NCI-H2196 treated with DMSO at 0.1 percent for 48 hours (cell line): ENCODE measurements around the gene RFX2.
A peak's percentile ranks its signal among the peaks of the same experiment; 100 is the strongest.
"Not testable (repeated sequence)": the region's sequence is repeated elsewhere in the genome, so short reads cannot be mapped to it uniquely, and the experiment has no call there.

ENCODE experiments used
- DNase-seq: peaks from one replicate; lab custom pipeline; 2025; ENCODE audit not compliant: unreplicated experiment; lab: John Stamatoyannopoulos, UW

RFX2 gene

DNA sequence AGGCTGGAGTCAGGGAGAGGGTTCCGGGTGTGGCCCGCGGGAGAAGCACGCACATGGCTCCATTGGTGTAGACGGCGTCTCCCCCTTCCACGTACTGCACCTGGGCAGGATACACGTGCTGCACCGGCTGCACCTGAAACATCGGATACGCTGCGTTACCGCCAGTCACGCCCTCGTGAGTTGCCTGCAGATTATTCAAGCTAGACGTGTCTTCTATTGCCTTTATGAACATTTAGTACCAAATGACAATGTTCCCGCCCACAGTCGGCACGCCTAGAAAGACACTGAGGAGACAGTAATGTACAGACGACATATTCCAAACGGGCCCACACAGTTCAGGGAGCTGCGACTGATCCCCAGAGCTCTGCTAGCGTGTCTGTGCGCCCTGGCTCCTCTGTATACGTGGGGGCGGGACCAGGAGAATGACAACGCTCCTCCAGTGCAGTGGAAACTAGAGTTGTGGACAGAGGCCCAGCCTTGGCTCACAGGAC lies 68.3 kb downstream of the RFX2 start:
- no peak for DNase-seq

DNA sequence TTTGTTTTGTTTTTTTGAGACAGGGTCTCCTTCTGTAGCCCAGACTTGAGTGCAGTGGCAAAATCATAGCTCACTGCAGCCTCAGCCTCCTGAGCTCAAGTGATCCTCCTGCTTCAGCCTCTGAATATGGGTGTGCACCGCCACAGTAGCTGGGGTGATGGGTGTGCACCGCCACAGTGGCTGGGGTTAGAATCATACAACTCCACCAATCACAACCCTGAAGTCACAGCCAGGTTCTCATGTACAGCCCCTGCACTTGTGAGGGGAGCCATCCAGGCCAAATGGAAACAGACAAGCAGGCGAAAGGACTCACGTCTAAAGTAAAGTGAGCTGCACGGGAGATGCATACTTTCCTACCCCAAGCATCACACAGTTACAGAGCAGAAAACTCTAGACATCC lies 69.2 kb downstream of the RFX2 start:
- DNase-seq = no peak

DNA sequence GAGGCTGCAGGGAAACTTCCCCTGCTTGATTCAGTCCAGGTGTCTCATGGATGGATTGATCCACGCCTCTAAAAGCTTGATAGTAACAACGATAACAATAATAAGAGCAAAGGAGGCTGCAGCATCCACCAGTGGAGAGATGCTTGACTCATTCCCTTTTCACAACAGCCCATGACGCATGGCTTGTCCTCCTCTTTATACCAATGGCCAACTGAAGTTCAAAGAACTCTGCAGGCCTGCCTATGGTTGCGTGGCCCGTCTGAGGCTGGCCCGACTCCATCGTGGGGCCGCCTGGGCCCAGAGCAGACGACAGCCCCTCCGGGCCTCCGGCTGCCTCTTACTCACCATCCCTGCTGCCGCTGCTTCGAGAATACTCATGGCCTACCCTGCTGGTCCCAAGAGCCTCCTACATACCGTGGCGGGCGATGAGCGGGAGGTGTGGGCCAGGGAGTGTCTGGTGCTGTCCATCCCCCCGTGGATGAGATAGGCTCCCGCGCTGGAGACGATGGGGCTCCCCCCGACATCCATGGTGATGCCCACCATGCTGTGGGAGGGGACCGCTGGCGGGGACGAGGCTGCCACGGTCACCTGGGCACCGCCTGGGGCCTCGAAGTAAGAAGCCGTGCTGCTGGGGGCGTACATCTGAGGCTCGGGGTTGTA lies 70.6 kb downstream of the RFX2 start:
- DNase-seq = no peak

DNA sequence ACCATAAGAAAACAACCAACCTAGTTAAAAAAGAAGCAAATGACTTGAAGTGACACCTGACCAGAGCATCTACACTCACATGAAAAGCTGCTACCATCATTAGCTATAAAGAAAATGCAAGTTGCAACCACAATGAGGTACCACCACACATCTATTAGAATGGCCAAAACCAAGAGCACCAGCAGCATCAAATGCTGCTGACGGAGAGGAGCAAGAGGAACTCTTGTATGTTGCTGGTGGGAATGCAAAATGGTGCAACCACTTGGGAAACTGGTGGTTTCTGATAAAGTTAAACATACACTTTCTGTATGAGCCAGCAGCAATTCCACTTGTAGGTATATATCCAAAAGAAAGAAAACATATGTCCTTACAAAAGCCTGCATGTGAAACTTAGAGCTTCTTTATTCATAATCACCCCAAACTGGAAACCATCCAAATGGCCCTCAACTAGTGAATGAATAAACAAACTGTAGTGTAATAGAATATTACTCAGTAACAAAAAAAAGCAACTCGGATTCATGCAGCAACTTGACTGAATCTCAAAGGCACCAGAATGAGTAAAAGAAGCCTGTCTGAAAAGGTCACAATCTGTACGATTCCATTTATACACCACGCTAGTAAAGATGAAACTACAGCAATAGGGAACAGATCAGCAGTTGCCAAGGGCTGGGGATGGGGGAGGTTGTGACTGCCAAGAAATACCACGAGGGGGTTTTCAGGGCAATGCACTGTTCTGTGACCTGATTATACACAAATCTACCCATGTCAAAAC lies 71.5 kb downstream of the RFX2 start:
- DNase-seq = no peak

DNA sequence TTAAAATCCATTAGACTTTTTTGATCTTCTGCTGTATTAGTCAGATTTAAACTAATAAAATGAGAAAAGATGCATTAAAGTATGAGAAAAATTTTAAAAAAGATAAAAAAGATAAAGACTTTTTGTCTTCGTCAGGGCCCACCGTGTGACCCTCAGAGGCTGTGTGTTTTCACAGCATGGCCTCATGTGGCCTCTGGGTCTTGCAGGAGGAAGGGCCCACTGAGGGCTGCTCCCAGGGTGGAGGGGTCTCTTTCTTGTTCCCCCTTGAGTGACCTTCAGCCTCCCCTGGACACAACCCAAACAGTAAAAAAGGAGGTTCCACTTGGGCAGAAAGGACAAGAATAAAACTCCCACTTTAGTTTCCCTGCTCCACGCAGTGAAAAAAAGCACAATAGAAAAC lies 75.3 kb downstream of the RFX2 start:
- no peak for DNase-seq

DNA sequence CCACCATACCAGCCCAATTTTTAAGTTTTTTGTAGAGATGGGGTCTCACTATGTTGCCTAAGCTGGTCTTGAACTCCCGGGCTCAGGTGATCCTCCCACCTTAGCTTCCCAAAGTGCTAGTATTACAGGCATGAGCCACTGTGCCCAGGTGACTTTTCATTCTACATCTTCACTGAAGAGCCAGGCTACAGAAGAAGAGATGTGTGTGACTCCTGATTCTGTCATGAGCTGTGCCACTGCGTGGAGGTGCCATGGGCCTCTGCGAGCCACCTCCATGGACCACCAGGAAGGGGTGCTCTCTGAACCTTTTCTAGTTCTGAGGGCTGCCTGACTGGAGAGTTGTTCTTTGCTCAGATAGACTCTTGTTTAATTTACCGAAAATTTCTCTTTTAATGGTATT lies 75.8 kb downstream of the RFX2 start:
- DNase-seq = no peak

DNA sequence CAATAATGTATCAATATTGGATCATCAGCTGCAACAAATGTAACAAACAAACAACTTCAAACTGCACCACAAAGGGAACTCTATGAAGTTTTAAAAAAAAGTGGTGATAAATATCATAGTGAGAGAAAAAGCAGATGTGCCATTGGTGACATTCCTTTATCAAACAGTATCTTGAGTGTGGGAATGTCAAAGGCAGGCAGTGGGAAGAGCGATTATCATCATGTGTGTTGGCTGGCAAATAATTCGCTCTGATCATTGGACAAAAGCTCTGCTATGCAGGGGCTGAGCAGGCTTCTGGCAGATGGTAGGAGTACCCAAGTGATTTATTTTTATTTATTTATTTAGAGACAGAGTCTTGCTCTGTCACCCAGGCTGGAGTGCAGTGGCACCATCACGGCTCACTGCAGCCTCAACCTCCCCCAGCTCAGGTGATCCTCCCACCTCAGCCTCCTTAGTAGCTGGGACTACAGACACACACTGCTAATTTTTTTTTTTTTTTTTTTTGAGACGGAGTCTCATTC lies 76.5 kb downstream of the RFX2 start:
- no peak for DNase-seq

DNA sequence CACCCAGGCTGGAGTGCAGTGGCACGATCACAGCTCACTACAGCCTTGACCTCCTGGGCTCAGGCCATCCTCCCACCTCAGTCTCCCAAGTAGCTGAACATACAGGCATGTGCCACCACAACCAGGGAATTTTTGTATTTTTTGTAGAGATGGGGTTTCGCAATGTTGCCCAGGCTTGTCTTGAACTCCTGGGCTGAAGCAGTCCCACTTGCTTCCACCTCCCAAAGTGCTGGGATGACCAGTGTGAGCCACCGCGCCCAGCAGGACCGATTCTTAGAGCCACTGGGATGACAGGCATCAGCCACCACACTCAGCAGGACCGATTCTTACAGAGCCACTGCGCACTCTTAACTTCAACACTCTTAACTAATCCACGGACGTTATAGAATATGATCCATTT lies 77.5 kb downstream of the RFX2 start:
- DNase-seq = no peak

DNA sequence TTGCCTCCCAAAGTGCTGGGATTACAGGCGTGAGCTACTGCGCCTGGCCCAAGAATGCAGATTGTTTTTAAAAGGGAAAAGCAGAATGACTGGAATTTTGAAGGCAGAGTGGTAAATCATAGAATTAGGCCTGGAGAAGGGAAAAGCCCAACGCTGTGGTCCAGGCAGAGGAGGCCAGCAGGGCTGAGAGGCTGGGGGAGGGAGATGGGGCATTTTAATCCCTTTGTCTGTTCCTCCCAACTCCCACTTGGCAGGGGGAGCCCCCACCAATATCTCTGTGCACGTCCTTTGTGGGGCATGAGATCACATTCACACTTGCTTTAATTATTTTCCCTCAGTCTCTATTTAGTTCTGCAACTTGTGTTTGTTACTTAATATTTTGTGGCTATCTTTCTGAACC lies 77.9 kb downstream of the RFX2 start:
- no peak for DNase-seq

DNA sequence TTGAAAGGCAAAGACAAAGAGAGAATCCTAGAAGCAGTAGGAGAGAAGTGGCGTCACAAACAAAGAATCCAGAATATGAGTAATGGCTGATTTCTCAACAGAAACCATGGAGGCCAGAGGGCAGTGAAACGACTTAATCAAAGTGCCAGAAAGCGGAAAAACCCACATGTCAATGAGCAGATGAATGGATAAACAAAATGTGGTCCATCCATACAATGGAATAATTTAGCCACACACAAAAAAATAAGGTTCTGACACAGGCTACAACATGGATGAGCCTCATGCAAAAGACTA lies 80.1 kb downstream of the RFX2 start:
- DNase-seq = no peak

DNA sequence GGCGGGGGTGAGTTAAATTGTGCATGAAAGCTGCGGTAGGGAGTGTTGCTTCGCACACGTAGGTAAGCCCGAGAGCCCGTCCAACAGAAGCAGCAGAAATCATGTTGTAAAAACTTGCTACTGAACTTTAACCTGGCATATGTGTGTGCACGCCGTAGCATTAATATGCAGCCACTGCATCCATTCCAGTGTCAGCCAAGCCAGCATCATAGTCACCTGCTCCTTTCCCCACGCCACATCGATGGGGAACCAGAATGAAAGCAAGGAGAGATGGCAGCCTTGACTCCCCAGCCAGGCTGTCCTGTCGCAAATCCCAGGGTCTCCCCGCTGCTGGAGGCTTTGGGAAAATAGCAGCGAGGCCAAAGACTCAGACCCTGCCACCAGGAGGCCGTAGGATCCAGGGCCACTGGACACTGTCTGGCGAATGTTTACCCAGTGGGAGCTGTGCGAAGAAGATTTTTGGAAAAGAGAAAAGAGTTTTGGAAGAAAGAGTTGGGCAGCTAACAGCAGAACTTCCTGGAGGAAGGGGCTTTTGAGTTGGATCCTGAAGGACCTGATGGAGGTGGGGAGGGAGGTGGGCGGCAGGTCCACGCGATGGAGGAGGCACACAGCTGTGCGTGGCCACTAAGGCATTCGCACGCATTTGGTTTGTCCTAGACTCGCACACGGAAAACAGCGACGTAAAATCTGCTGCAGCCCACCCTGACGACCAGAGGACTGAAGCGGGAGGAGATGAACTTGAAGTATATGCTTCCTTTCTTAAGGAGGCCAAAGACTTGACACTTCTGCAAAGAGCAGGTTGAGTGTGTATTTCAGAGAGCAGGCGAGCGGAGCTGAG lies 83.7 kb downstream of the RFX2 start:
- DNase-seq = no peak

DNA sequence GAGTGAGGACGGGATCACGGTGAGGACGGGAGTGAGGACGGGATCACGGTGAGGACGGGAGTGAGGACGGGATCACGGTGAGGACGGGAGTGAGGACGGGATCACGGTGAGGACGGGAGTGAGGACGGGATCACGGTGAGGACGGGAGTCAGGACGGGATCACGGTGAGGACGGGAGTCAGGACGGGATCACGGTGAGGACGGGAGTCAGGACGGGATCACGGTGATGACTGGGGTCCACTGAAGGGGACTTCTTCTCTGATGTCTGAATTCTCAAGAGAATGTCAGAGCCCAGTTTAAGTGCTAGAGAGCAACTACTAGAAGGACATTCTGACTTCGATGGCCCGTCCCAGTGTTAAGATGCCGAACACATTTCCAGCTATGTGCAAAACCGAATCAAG lies 85.5 kb downstream of the RFX2 start:
- not testable (repeated sequence) for DNase-seq

DNA sequence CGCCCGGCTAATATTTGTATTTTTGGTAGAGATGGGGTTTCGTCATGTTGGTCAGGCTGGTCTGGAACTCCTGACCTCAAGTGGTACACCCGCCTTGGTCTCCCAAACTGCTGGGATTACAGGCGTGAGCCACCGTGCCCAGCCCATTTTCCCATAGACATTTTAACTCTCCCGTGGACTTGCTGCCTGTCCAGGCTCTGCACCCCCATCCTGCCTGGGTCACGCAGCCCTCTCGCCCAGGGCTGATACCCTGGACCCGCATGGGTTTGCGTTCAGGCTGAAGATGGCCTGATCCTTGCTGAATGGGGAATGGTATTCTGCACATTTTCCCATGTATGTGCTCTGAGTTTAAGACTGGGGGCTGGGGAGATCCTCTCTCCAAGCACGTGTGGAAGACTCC lies 86.4 kb downstream of the RFX2 start:
- no peak for DNase-seq

DNA sequence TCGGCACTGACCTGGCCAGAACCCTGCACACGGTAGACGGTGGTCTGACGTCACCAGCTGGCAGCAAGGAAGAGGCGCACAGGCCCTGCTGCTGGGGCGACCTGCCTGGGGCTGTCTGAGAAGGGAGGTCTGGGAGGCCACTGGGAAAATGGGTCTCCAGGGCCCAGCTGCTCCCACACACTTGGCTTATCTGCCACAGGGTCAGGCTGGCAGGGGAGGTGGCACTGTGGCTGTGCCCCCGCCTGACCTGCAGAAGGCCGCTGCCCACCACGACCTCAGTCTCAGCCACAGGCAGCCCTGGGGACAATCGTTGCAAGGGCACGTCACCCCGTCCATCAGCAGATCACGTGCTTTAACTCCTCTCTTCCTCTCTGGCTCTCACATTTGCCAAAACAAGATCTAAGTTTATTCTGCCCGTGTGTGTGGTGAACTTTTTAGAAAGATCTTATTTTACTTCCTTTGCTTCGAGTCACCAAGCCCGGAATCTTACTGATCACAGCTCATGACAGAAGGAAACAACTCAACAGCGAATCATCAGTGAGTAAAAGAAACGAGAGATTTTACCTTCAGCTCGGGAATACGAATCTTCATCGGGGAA lies 87.1 kb downstream of the RFX2 start:
- DNase-seq = no peak

DNA sequence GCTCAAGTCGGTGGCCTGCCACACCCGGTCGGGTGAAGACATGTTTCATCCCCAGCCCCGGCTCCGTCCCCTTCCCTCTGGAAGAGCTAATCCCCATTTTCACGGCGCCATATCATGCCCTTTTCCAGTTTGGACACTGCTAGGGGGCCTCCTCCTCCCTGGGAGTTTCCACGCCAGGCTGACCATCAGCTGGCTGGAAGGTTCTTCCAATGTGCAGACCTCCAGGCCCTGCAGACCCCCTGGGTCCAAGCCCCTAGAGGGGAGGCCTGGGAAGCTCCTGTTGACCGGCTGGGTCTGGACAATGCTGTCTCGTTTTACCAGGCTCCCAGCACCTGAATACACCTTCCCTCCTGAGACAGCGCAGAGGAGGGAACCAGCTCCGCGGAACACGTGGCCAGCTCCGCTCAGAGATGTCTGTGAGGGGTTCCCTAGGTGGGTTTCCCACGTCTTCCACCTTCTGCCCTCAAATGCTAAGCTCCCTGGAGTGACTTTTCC lies 87.7 kb downstream of the RFX2 start:
- DNase-seq = no peak

DNA sequence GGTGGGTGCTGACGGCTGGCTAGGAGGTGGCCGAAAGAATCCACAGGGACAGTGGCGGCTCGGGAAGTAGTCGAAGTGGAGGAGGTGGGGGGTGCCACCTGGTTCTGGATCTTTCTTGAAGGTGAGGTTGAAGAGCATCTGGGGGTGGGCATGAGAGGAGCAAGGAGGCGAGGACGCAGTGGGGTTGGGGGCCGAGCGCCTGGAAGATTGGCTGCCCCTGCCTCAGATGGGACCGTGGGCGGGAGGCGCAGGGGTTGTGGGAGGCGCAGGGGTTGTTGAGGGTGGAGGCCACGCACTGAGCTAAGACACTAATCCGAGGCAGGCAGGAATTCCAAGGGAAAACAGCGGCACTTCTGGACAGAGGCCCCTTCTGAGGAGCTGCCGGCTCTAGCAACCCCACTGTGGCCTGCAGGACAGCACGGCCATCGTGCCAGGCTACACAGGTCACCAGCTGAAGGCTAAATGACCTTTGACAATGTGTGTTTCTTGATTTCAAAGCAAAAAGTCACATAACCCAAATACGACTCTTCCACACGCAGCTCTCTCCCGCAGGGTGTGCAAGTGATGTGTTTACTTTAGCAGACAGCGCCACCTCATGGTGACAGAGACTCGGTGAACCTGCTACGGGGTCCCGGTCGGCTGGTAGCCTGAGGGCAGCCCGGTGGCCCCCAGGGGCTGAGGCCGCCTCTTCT lies 88.3 kb downstream of the RFX2 start:
- DNase-seq = peak; percentile 50

DNA sequence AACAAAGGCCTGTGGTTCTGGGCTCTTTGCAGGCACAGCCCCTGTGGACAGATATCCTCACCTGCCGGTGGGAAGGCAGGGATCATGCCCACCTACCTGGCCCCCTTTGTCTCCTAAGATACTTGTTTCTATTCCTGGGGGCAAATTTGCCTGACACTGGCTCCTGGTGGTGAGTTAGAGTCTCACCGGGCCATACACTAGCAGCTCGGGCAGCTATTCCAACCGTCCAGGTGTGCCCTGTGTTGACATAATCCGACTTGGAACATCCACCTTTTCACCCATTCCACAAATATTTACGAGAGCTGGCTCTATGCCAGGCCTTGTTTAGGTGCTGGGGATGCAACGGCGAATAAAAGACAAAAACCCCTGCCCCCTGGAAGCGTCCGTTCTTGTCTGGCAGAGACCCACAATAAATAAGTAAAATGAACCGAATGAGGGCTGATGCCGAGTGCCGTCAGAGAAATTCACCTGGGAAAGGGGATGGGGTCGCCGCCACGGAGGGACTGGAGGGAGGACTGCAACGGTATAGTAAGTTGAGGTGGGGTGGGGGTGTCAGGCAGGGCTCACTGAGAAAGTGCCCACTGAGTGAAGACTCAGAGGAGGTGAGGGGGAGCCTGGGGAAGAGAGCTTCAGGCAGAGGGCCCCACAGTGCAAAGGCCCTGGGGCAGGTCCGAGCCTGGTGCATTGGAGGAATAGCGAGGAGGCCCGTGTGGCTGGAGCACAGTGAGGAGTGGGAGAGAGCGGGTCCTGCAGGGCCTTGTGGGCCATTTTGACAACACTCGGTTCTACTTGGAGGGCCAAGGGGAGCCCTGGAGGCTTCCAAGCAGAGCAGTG lies 89.1 kb downstream of the RFX2 start:
- DNase-seq = peak; percentile 61

DNA sequence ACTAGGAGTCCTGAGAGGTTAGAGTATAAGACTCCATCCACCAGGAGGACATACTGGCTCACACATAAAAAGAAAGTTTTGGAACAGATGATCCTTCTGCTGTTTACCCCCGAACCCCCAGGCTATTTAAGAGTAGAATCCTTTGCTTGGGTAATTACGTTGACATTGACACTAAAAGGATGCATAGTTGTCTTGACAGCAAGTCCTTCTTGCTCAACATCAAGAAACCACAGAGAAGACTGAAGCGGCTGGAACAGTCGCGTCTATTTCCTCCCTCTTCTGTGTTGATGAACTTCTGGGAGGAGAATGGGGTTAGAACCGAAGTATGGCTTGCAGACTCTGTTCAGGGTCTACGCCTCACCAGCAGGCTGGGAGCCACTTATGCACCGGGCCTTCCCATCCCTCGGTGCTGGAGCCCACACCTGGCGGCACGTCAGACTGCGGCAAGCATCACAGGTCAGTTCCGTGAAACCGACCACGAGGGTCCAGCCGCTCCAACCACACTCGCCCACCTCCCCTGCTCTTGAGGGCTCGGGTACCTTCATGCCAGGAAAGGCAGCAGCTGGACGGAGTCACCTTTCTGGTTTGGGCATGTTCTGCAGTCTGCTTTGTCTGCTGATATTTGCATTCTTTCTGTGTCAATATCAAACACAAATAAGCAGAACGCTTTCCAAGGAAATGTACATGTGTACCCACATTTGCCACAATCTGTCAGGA lies 90.0 kb downstream of the RFX2 start:
- peak; percentile 84 for DNase-seq

DNA sequence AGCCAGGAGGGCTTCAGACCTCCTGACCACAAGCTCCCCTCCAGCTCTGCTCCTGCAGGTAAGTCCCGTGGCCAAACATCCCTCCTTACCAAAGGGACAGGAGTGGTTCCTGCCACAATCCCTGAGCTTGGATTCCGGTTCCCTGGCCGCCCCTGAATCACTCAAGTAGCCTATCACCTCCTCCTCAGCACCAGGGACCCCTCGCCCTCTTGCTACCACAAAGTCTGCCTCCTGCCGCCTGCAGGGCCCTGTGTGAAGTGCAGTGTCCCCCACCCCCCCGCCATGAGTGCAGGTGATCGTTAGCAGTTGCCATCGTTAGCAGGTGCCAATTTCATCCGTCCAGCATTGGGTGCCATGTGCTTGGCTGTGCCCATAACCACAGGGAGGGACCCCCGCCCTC lies 91.5 kb downstream of the RFX2 start:
- no peak for DNase-seq
